GM12872 (cell line): ENCODE results near the gene FGD4.
A peak's percentile ranks its signal among the peaks of the same experiment; 100 is the strongest.

Experiments
- TF ChIP-seq, protein P1 (sequence below): IDR thresholded peaks from 3 replicates; pipeline ENCODE4 v1.5.1; 2011; ENCODE audit warnings: low read depth, mild to moderate bottlenecking, low read length, moderate library complexity; ENCODE audit not compliant: insufficient read depth

The FGD4 gene

DNA sequence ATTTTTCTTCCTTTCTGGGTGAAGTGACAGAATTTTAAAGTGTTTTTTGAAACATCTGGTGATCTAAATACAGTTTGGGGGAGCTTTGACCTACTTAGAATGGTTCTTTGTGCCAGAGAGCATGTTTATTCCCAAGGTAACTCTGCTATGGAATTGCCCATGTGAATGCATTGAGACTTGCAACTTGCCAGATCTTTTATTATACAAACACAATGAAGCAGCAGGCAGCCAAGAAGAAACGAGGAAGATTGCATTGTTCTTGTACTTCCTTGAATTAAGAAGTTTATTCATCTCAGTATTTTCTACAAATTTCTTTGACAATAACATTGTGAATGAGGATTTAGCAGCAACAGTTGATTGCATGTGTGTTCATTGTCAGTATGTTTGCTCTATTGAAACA lies 55.5 kb downstream of the FGD4 start:
- TF ChIP-seq, protein P1, sequence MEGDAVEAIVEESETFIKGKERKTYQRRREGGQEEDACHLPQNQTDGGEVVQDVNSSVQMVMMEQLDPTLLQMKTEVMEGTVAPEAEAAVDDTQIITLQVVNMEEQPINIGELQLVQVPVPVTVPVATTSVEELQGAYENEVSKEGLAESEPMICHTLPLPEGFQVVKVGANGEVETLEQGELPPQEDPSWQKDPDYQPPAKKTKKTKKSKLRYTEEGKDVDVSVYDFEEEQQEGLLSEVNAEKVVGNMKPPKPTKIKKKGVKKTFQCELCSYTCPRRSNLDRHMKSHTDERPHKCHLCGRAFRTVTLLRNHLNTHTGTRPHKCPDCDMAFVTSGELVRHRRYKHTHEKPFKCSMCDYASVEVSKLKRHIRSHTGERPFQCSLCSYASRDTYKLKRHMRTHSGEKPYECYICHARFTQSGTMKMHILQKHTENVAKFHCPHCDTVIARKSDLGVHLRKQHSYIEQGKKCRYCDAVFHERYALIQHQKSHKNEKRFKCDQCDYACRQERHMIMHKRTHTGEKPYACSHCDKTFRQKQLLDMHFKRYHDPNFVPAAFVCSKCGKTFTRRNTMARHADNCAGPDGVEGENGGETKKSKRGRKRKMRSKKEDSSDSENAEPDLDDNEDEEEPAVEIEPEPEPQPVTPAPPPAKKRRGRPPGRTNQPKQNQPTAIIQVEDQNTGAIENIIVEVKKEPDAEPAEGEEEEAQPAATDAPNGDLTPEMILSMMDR, result no peak

DNA sequence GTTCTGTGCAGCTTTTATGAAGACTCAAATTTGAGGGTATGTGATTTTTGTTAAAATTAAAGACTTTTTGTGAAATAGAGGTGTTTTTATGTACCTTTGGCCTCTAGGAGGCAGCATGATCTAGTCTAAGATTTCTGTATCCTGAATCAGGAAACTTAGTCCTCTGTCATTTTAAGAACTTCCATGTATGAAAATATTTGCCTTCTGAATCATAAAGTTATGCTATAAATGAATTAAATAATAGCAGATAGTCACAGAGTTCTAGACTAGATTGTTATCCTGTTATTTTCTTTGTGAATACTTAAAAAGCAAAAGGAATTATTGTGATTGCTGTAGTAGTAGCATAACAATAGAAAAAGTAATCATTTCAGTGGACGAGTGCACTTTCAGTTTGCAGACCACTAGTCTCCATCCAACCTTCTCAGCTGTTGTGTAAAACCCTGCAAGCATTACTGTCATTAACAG lies 56.3 kb downstream of the FGD4 start:
- TF ChIP-seq, protein P1, result peak; percentile 54; the same call in 2 of the 3 replicates

DNA sequence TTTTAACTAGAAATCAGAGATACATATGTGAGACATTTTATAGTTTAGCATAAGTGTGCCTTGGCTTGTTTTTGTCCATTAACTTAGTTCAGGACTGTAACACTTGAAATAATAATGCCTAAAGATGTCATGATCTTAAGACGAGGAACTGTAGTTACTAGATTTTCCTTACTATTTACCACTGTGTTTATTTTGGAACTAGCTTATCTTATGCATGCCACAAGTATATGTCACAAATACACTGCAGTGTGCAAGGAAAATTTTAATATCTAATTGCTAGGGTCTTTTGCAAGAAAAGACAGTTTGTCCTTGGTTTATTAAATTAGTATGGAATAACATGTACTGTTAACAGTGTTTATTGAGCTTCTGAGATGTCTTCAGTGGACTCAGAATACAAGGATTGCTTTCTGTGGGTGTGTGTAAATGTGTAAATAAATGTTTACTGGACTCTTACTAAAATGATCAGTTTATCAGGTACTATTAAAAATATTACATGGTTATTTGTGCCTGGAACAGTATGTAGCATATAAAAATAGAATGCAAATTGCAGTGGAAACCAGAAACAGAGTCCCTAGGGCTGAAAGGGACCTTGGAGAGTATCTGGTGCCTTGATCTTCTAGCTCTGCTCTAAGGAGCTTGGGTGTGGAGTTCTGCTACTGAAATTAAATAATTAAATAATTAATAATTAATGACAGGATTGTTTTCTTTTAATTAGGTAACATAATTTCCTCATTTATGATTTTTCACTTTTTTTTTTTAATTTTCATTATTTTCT lies 58.1 kb downstream of the FGD4 start:
- TF ChIP-seq, protein P1, result no peak

DNA sequence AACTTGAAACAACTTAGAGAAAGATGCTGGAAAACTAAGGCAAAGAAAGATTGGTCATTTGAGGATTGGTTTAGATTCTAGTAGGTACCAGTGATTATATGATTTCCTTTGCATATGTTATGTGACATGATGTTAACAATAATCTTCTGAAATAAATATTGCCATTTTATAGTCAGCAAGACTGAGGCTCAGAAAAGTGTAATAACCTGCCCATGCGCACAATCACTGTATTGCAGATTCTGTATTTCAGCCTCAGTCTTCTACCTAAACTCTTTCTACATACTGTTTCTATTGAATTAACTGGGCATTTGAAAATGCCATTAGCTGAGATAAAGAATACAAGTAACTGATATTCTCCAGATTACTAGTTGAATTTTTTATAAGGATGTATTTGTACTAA lies 61.3 kb downstream of the FGD4 start:
- TF ChIP-seq, protein P1, result no peak

DNA sequence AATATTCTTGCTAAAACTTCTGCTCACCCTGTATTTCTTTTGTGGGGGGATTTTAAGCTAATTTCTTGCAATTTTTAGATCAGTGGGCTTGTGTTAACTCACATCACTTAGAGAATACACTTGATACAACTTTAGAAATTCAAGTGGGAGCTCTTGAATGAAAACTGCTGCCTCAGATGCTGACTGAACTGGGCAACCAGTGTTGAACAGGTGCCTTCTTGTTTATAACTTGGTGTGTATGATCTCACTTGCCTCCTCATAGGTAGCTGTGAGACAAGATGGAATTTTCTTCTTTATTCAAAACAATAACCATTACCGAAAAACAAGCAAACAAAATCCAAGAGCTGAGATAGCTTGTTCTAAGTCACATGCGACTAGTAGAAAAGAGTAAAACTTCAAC lies 63.5 kb downstream of the FGD4 start:
- TF ChIP-seq, protein P1, result no peak

DNA sequence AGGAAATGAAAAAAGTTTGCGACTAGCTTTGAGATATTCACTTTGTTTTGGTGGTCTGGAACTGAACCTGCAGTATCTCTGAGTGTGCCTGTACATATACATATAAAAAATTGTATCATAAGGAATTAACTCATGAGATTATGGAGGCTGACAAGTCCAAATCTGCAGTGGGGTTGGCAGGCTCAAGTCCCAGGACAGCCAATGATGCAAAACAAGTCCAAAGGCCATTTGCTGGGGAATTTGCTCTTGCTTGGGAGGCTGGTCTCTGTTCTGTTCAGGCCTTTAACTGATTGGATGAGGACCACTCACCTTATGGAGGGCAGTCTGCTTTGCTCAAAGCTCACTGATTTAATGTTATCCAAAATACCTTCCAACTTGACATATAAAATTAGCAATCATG lies 66.8 kb downstream of the FGD4 start:
- TF ChIP-seq, protein P1, result no peak

DNA sequence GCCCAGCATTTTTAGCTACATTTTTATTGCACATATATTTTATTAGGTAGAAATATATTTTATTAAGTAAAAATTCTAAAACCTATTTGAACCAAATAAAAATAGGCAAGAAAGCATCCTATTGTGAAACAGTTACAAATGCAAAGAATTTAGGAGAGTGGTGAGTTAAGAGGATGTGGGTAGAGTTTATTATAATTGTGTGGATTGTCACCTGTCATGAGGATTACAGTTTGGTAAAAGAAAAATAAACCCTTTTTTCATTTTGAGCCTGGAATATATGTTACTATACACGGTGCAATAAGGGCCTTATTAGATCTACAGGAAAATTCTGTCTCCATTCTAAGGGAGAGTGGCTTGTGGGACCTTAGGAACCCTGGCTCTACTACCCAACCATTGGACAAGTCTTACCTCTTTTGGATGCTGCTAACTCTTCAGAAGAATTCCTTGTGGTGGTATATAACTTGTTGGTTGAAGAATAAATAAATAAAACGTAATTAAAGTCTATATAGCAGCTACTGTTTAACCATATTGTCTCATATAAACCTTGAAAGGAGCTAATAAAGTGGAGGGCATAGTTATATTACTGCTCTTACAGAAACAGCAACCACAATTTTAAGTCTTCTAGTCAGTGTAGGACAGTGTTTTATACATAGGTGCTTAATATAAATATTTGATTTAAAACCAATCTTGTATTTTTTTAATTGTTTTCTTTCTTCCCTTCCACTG lies 67.8 kb downstream of the FGD4 start:
- TF ChIP-seq, protein P1, result no peak
